Adrenal gland (tissue), 12 donors: Measurements from ENCODE around the gene ZNF83. TPM values are rescaled to one million over a fixed set of nuclear protein-coding genes. Genes with fewer than 3 reads are reported as not detected.
A peak's percentile ranks its signal among the peaks of the same experiment; 100 is the strongest.

Experiments
- DNase-seq, 7 donors: peaks; one replicate each; pipeline ENCODE4 v3.0.0-alpha.2; 2019 to 2020
- H3K27ac ChIP-seq, 5 donors: fragments of 200-600 bp; sonication (generic) in 4 of 5; 1 replicate in 3 of 5; 2 replicates in 2 of 5; pipeline versions ENCODE4 v1.5.1 to v1.8.0; 2016 to 2020; ENCODE audit warnings: mild to moderate bottlenecking in 1 of 5
- H3K27me3 ChIP-seq: fragments of 200-600 bp; 2 replicates; pipeline ENCODE4 v1.8.0; 2021
- H3K36me3 ChIP-seq, 2 donors: fragments of 200-600 bp; replicated peaks in 1 of 2; 1 replicate in 1 of 2; 2 replicates in 1 of 2; pipeline versions ENCODE4 v1.5.1 to v1.8.0; 2018 to 2022
- H3K4me1 ChIP-seq, 2 donors: fragments of 200-600 bp; replicated peaks in 1 of 2; 1 replicate in 1 of 2; 2 replicates in 1 of 2; pipeline versions ENCODE4 v1.5.1 to v1.8.0; 2018 to 2021
- H3K4me3 ChIP-seq, 4 donors: fragments of 200-600 bp; sonication (generic) in 3 of 4; one replicate each; pipeline ENCODE4 v1.5.1; 2016 to 2018
- H3K9me3 ChIP-seq, 3 donors: fragments of 200-600 bp; sonication (generic) in 1 of 3; replicated peaks in 1 of 3; 1 replicate in 2 of 3; 2 replicates in 1 of 3; pipeline versions ENCODE4 v1.5.1 to v1.8.0; 2016 to 2021
- POLR2A ChIP-seq, 2 donors: fragments of 450-650 bp; IDR thresholded peaks; one replicate each; pipeline ENCODE4 v1.6.1; 2017; ENCODE audit warnings: antibody characterized with exemption in 2 of 2, mild to moderate bottlenecking in 2 of 2, moderate library complexity in 1 of 2
- WGBS, 4 donors: extraction: QIAGEN DNeasy Blood & Tissue Kit in 2 of 4; methylation state at CpG; one replicate each; pipeline versions ENCODE4 v1.1.5 to v1.1.7; 2013 to 2017; 5-methylcytosine and 5-hydroxymethylcytosine counted together
- intact Hi-C, 2 donors: fragments of 100-400 bp; cut with DNase I; formaldehyde crosslinking; loops; one replicate each; pipeline versions ENCODE4 v1.14.1 to v1.15.0; 2022 to 2023
- polyA plus RNA-seq, 3 donors: library from polyadenylated mRNA; stranded (reverse); fragments of 200-250 nt in 2 of 3; fragments of 350-450 nt in 1 of 3; fragmentation: Illumina TruSeq in 1 of 3; extraction: RNeasy Lipid Tissue Mini Kit (QIAGEN cat#74804) in 1 of 3; gene quantifications; one replicate each; pipeline ENCODE4 v1.2.3, GENCODE V29; 2013 to 2014
- total RNA-seq, 9 donors: library from RNA; depleted of rRNA in 4 of 9; stranded (reverse); fragments of >200 nt in 4 of 9; fragments of 120-200 nt in 1 of 9; fragmentation: NEBNext Ultra II Directional in 1 of 9; extraction: Animal tissue kit (Norgen Biotek cat#: 25700) in 1 of 9; gene quantifications; one replicate each; pipeline versions ENCODE4 v1.1.0 to v1.2.4, GENCODE V29; 2013 to 2023
- TF ChIP-seq, protein P1 (sequence below), 6 experiments: fragments of 450-650 bp in 4 of 6; fragments of 200-600 bp in 2 of 6; sonication (generic) in 1 of 6; IDR thresholded peaks; 1 replicate in 5 of 6; 2 replicates in 1 of 6; pipeline versions ENCODE4 v1.5.1 to v1.8.0; 2016 to 2021; ENCODE audit warnings: antibody characterized with exemption in 6 of 6, mild to moderate bottlenecking in 2 of 6, moderate library complexity in 1 of 6
- donor health status: healthy with polysubstance abuse.
- donor health status: Bipolar disorder and iron deficiency.
- donor health status: DM: yes; HTN: yes; CAD: no.
- donor health status: DM: no; HTN: no; CAD: no.
- donor health status: DM: no; HTN: no; CAD: no.
- donor health status: DM: yes; HTN: yes; CAD: no.

Gene ZNF83
- total and polyA plus RNA-seq, 12 donors: 23.4 to 344 (median 66.1) TPM

DNA sequence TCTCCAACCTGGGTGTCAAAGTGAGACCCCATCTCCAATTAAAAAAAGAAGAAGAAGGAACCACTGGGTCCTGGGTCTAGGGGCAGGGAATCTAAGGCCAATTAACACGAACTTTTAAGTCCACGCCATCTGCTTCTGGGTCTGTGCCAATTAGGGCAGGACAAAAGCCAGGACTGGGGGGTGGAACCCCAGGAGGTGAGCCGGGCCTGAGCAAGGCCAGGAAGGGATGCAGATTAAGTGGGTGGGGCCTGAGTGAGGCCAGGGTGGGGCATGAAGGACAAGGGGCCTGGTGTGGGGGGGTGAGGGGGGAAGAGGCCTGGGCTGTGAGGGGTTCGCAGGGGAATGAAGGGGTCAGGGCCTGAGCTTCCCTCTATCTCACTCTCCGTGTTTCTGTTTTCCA is 26.3 kb upstream of the ZNF83 start:
- intact Hi-C loops: no loop called here
- Histone ChIP-seq H3K27me3 (no peaks in the 10 kb centered on the region), H3K4me3 (no peak overlapping the region), H3K27ac (no peak overlapping the region), H3K9me3 (no peaks in the 10 kb centered on the region), H3K36me3 (peaks cover 0 to 9% of the 10 kb centered on the region in 2 donors), H3K4me1 (no peaks in the 10 kb centered on the region)
- no peak for TF ChIP-seq POLR2A (IDR thresholded peaks at IDR 0.05)
- TF ChIP-seq, protein P1, sequence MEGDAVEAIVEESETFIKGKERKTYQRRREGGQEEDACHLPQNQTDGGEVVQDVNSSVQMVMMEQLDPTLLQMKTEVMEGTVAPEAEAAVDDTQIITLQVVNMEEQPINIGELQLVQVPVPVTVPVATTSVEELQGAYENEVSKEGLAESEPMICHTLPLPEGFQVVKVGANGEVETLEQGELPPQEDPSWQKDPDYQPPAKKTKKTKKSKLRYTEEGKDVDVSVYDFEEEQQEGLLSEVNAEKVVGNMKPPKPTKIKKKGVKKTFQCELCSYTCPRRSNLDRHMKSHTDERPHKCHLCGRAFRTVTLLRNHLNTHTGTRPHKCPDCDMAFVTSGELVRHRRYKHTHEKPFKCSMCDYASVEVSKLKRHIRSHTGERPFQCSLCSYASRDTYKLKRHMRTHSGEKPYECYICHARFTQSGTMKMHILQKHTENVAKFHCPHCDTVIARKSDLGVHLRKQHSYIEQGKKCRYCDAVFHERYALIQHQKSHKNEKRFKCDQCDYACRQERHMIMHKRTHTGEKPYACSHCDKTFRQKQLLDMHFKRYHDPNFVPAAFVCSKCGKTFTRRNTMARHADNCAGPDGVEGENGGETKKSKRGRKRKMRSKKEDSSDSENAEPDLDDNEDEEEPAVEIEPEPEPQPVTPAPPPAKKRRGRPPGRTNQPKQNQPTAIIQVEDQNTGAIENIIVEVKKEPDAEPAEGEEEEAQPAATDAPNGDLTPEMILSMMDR (IDR thresholded peaks at IDR 0.05): no peak
- DNase-seq: peak in 1 of 7 donors; percentile 13
- WGBS, 4 donors: 60 to 76% (median 70%) methylated on average over 5 of the region's 5 CpGs

DNA sequence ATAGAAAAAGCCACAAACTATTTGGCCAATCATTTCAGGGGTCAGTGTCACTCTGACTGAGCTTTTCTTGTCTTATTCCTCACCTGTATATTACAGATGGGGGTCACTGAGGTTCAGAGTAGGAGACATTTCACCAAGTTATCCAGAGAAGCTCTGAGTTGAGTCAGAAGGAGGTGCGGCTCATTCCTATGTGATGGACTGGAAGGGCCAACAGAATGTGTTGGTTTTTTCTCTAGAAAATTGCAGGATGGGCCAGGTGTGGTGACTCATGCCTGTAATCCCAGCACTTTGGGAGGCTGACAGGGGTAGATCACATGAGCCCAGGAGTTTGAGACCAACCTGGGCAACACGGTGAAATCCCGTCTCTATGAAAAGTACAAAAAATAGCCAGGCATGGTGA is 24.5 kb upstream of the ZNF83 start:
- Histone ChIP-seq H3K36me3 (peaks cover 0 to 10% of the 10 kb centered on the region in 2 donors), H3K4me3 (no peak overlapping the region), H3K27ac (no peak overlapping the region), H3K9me3 (no peaks in the 10 kb centered on the region), H3K27me3 (no peaks in the 10 kb centered on the region), H3K4me1 (no peaks in the 10 kb centered on the region)
- DNase-seq: no peak
- intact Hi-C loops: no loop called here
- WGBS, 4 donors: 68 to 96% (median 88%) methylated on average over 2 to 3 of the region's 3 CpGs
- TF ChIP-seq POLR2A (IDR thresholded peaks at IDR 0.05): no peak
- TF ChIP-seq, protein P1 (IDR thresholded peaks at IDR 0.05): no peak

DNA sequence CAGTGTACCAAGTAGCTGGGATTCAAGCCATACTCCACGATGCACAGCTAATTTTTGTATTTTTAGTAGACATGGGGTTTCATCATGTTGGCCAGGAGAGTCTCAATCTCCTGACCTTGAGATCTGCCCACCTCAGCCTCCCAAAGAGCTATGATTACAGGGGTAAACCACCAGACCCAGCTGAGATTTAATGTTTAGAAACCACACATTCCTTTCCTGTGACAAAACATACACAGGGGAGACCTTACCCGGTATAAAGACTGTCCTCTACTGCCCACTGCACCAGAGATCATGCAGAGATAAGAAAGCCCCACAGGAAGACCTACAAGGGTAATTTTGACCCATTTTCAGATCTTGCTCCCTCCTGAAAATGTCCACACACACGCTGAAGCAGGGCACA is 22.8 kb upstream of the ZNF83 start:
- Histone ChIP-seq H3K4me3 (no peak overlapping the region), H3K9me3 (no peaks in the 10 kb centered on the region), H3K27ac (no peak overlapping the region), H3K4me1 (no peaks in the 10 kb centered on the region), H3K36me3 (peaks cover 0 to 10% of the 10 kb centered on the region in 2 donors), H3K27me3 (no peaks in the 10 kb centered on the region)
- intact Hi-C loops: no loop called here
- WGBS, 4 donors: 81 to 95% (median 90%) methylated on average over 3 of the region's 3 CpGs
- no peak for DNase-seq
- TF ChIP-seq POLR2A (IDR thresholded peaks at IDR 0.05): no peak
- TF ChIP-seq, protein P1 (IDR thresholded peaks at IDR 0.05): no peak

DNA sequence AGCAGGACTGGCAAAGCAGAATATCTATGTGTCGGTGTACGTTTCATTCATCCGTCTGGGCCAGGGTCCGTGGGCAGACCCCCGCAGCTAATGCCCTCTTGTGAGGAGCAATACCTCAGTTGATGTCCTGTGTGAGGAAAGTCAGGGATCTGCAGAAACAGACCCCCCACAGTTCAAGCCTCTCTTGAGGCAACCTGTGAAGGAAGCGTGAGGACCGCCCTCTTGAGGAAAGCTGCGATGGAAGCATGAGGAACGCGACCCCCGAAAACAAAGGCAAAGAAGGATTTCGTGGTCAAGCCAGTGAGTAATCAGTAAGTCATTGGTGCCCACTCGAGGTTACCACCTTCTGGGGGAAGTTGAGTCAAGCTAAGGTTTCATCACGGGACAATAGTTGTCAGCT is 20.9 kb upstream of the ZNF83 start:
- no peaks in the 10 kb centered on the region for H3K27me3 ChIP-seq
- H3K27ac ChIP-seq: no peak overlapping the region
- TF ChIP-seq POLR2A (IDR thresholded peaks at IDR 0.05): no peak
- TF ChIP-seq, protein P1 (IDR thresholded peaks at IDR 0.05): no peak
- intact Hi-C loops: no loop called here
- H3K4me1 ChIP-seq: no peaks in the 10 kb centered on the region
- DNase-seq: no peak
- H3K4me3 ChIP-seq: no peak overlapping the region
- H3K36me3 ChIP-seq: peaks cover 0 to 19% of the 10 kb centered on the region in 2 donors
- WGBS, 4 donors: 77 to 87% (median 84%) methylated on average over 11 to 14 of the region's 14 CpGs
- H3K9me3 ChIP-seq: no peaks in the 10 kb centered on the region
